ENCODE results near the gene ABHD17C. TPM values are rescaled to one million over a fixed set of nuclear protein-coding genes. Genes with fewer than 3 reads are reported as not detected.

ABHD17C gene
- total RNA-seq, 2 donors from 2014 or later, result 20.9 to 21.5 TPM

GRCh38 chr15:80654299-80654698 is 40.8 kb upstream of the ABHD17C start:
- no CpG with 5 or more reads among the region's 1 CpG for WGBS, 2 experiments (ENCODE audit: insufficient coverage in 1 of 2, insufficient read length in 1 of 2)
- H3K27me3 Mint-ChIP-seq (ENCODE audit: insufficient read depth), result peaks cover 2% of the 10 kb centered on the region

GRCh38 chr15:80659375-80659774 is 35.7 kb upstream of the ABHD17C start:
- Histone ChIP-seq H3K27ac (ENCODE audit: low read depth, low read length) (no peak overlapping the region), H3K4me1 (ENCODE audit: control insufficient read depth, insufficient read depth, low read length) (peaks cover 5% of the 10 kb centered on the region), H3K9me3 (ENCODE audit: control insufficient read depth, low read length) (no peaks in the 10 kb centered on the region), H3K36me3 (ENCODE audit: control insufficient read depth, insufficient read depth, low read length) (no peaks in the 10 kb centered on the region), H3K9ac (ENCODE audit: extremely low read depth, low read length, poor library complexity, severe bottlenecking) (no peak overlapping the region), H3K4me3 (ENCODE audit: low read length) (no peak overlapping the region), H3K27me3 (ENCODE audit: control insufficient read depth, insufficient read depth, low read length, poor library complexity, severe bottlenecking) (no peaks in the 10 kb centered on the region)
- Mint-ChIP-seq H3K27me3 (ENCODE audit: insufficient read depth) (no peaks in the 10 kb centered on the region), H3K36me3 (ENCODE audit: low read depth) (no peaks in the 10 kb centered on the region), H3K9me3 (no peaks in the 10 kb centered on the region), H3K27ac (no peak overlapping the region), H3K4me1 (peaks cover 10% of the 10 kb centered on the region), H3K4me3 (no peak overlapping the region)
- DNase-seq, result no peak
- TF ChIP-seq CTCF (conservative IDR thresholded peaks at IDR 0.05), result no peak
- WGBS, 2 experiments (ENCODE audit: insufficient coverage in 1 of 2, insufficient read length in 1 of 2), result 40 to 43% methylated on average over 1 of the region's 1 CpG

More at GRCh38 chr15:80654299-80654698, 40.8 kb upstream of the ABHD17C start:
- H3K27ac ChIP-seq (ENCODE audit: low read depth, low read length), result no peak overlapping the region
- no peaks in the 10 kb centered on the region for H3K27me3 ChIP-seq (ENCODE audit: control insufficient read depth, insufficient read depth, low read length, poor library complexity, severe bottlenecking)
- no peak overlapping the region for H3K27ac Mint-ChIP-seq
- no peak for TF ChIP-seq CTCF (conservative IDR thresholded peaks at IDR 0.05)
- peaks cover 21% of the 10 kb centered on the region for H3K9me3 ChIP-seq (ENCODE audit: control insufficient read depth, low read length)
- H3K9me3 Mint-ChIP-seq, result peaks cover 22% of the 10 kb centered on the region
- peaks cover 2% of the 10 kb centered on the region for H3K36me3 Mint-ChIP-seq (ENCODE audit: low read depth)
- peak; percentile 66 for DNase-seq
- no peak overlapping the region for H3K4me3 ChIP-seq (ENCODE audit: low read length)
- H3K4me3 Mint-ChIP-seq, result no peak overlapping the region
- peaks cover 10% of the 10 kb centered on the region for H3K4me1 Mint-ChIP-seq
- H3K9ac ChIP-seq (ENCODE audit: extremely low read depth, low read length, poor library complexity, severe bottlenecking), result no peak overlapping the region
- H3K36me3 ChIP-seq (ENCODE audit: control insufficient read depth, insufficient read depth, low read length), result no peaks in the 10 kb centered on the region
- no peaks in the 10 kb centered on the region for H3K4me1 ChIP-seq (ENCODE audit: control insufficient read depth, insufficient read depth, low read length)

GRCh38 chr15:80660119-80660518 is 35.0 kb upstream of the ABHD17C start:
- Histone ChIP-seq H3K4me3 (ENCODE audit: low read length) (no peak overlapping the region), H3K9ac (ENCODE audit: extremely low read depth, low read length, poor library complexity, severe bottlenecking) (no peak overlapping the region), H3K27ac (ENCODE audit: low read depth, low read length) (no peak overlapping the region), H3K27me3 (ENCODE audit: control insufficient read depth, insufficient read depth, low read length, poor library complexity, severe bottlenecking) (no peaks in the 10 kb centered on the region), H3K4me1 (ENCODE audit: control insufficient read depth, insufficient read depth, low read length) (peaks cover 5% of the 10 kb centered on the region), H3K36me3 (ENCODE audit: control insufficient read depth, insufficient read depth, low read length) (no peaks in the 10 kb centered on the region), H3K9me3 (ENCODE audit: control insufficient read depth, low read length) (no peaks in the 10 kb centered on the region)
- no peaks in the 10 kb centered on the region for H3K9me3 Mint-ChIP-seq
- no peaks in the 10 kb centered on the region for H3K36me3 Mint-ChIP-seq (ENCODE audit: low read depth)
- DNase-seq, result peak; percentile 79
- no peak overlapping the region for H3K4me3 Mint-ChIP-seq
- H3K4me1 Mint-ChIP-seq, result peaks cover 5% of the 10 kb centered on the region
- no peak overlapping the region for H3K27ac Mint-ChIP-seq
- H3K27me3 Mint-ChIP-seq (ENCODE audit: insufficient read depth), result no peaks in the 10 kb centered on the region
- peak; percentile 77 for TF ChIP-seq CTCF (conservative IDR thresholded peaks at IDR 0.05)
